ENCODE results near the gene TSKS.
"Not testable (repeated sequence)": the region's sequence is repeated elsewhere in the genome, so short reads cannot be mapped to it uniquely, and the experiment has no call there.

The TSKS gene

GRCh38 chr19:49766007-49766929, 3.2 kb upstream of the TSKS start:
- peak; percentile 96 to 98 for DNase-seq

GRCh38 chr19:49764341-49764740, 1.2 kb upstream of the TSKS start:
- no peak for DNase-seq

- no peak for DNase-seq
These were observed 1.3 kb downstream of the TSKS start for GRCh38 chr19:49761625-49762311.

- no peak for DNase-seq
These were observed 1.9 kb downstream of the TSKS start for GRCh38 chr19:49761249-49761624.

- DNase-seq = no peak
These were observed 4.8 kb downstream of the TSKS start for GRCh38 chr19:49758292-49758691.

GRCh38 chr19:49755956-49756355, 7.2 kb downstream of the TSKS start:
- no peak for DNase-seq

- DNase-seq = no peak
These were observed 10.4 kb downstream of the TSKS start for GRCh38 chr19:49752701-49753100.

GRCh38 chr19:49749771-49750170, 13.3 kb downstream of the TSKS start:
- DNase-seq = no peak

GRCh38 chr19:49749055-49749716, 13.9 kb downstream of the TSKS start:
- no peak for DNase-seq

- peak; percentile 45 to 55 for DNase-seq
These were observed 16.7 kb downstream of the TSKS start for GRCh38 chr19:49746206-49746958.

- DNase-seq = no peak
These were observed 18.1 kb downstream of the TSKS start for GRCh38 chr19:49744946-49745381.

GRCh38 chr19:49741210-49741844, 21.8 kb downstream of the TSKS start:
- no peak for DNase-seq

GRCh38 chr19:49739933-49740332, 23.2 kb downstream of the TSKS start:
- no peak for DNase-seq

GRCh38 chr19:49739098-49739497, 24.0 kb downstream of the TSKS start:
- no peak for DNase-seq

GRCh38 chr19:49738268-49738667, 24.8 kb downstream of the TSKS start:
- no peak for DNase-seq

GRCh38 chr19:49730166-49730565, 32.9 kb downstream of the TSKS start:
- DNase-seq = no peak

- no peak for DNase-seq
These were observed 35.7 kb downstream of the TSKS start for GRCh38 chr19:49727217-49728030.

- not testable (repeated sequence) for DNase-seq
These were observed 43.7 kb downstream of the TSKS start for GRCh38 chr19:49719420-49719819.

- DNase-seq = no peak
These were observed 44.1 kb downstream of the TSKS start for GRCh38 chr19:49718991-49719390.

- DNase-seq = no peak
These were observed 44.6 kb downstream of the TSKS start for GRCh38 chr19:49718511-49718910.

GRCh38 chr19:49716154-49716553, 47.0 kb downstream of the TSKS start:
- no peak for DNase-seq

Measured in stimulated activated CD4-positive, alpha-beta T cell treated with anti-CD3 and anti-CD28 coated beads, Interleukin-2, amount 100 ng/mL, for 48 hours (primary cell).